Measurements from ENCODE around the gene KCNJ3. TPM values are rescaled to one million over a fixed set of nuclear protein-coding genes. Genes with fewer than 3 reads are reported as not detected.

KCNJ3 gene
- total RNA-seq, 4 donors from 2014 or later: 6.6 to 31.5 (median 17.9) TPM

GRCh38 chr2:154740361-154740760 is 41.9 kb downstream of the KCNJ3 start:
- TF ChIP-seq CTCF (IDR thresholded peaks at IDR 0.05) (no peak), POLR2A (IDR thresholded peaks at IDR 0.05) (no peak), EP300 (IDR thresholded peaks at IDR 0.05) (no peak)
- H3K4me3 ChIP-seq: no peak overlapping the region
- peaks cover 0 to 9% (median 0%) of the 10 kb centered on the region in 4 donors for H3K9me3 ChIP-seq
- H3K27me3 ChIP-seq: no peaks in the 10 kb centered on the region
- H3K27ac ChIP-seq: no peak overlapping the region
- WGBS, 2 donors: 87 to 91% methylated on average over 2 of the region's 2 CpGs
- H3K36me3 ChIP-seq: no peaks in the 10 kb centered on the region
- no peaks in the 10 kb centered on the region for H3K4me1 ChIP-seq
- no peak for DNase-seq (ENCODE audit: low spot score in 2 of 2)

- H3K4me1 ChIP-seq: no peaks in the 10 kb centered on the region
- no peaks in the 10 kb centered on the region for H3K9me3 ChIP-seq
- no peak for DNase-seq (ENCODE audit: low spot score in 2 of 2)
- H3K4me3 ChIP-seq: no peak overlapping the region
- TF ChIP-seq POLR2A (IDR thresholded peaks at IDR 0.05): no peak
- no peak for TF ChIP-seq EP300 (IDR thresholded peaks at IDR 0.05)
- no peak for TF ChIP-seq CTCF (IDR thresholded peaks at IDR 0.05)
- H3K27ac ChIP-seq: no peak overlapping the region
- H3K27me3 ChIP-seq: no peaks in the 10 kb centered on the region
- WGBS, 2 donors: 43 to 53% methylated on average over 1 of the region's 1 CpG
- H3K36me3 ChIP-seq: no peaks in the 10 kb centered on the region
Measured at GRCh38 chr2:154758871-154759270, 60.4 kb downstream of the KCNJ3 start.

- 87 to 91% methylated on average over 2 of the region's 2 CpGs for WGBS, 2 donors
- no peak for DNase-seq (ENCODE audit: low spot score in 2 of 2)
Measured at GRCh38 chr2:154762638-154763037, 64.1 kb downstream of the KCNJ3 start.

GRCh38 chr2:154771664-154772284 is 73.3 kb downstream of the KCNJ3 start:
- Histone ChIP-seq H3K4me3 (no peak overlapping the region), H3K27ac (no peak overlapping the region), H3K9me3 (peaks cover 0 to 2% (median 0%) of the 10 kb centered on the region in 4 donors), H3K36me3 (no peaks in the 10 kb centered on the region), H3K4me1 (no peaks in the 10 kb centered on the region), H3K27me3 (no peaks in the 10 kb centered on the region)
- no peak for DNase-seq (ENCODE audit: low spot score in 2 of 2)
- 89 to 92% methylated on average over 4 of the region's 4 CpGs for WGBS, 2 donors
- TF ChIP-seq CTCF (IDR thresholded peaks at IDR 0.05) (no peak), EP300 (IDR thresholded peaks at IDR 0.05) (no peak), POLR2A (IDR thresholded peaks at IDR 0.05) (no peak)

More at GRCh38 chr2:154762638-154763037, 64.1 kb downstream of the KCNJ3 start:
- Histone ChIP-seq H3K4me3 (no peak overlapping the region), H3K27me3 (no peaks in the 10 kb centered on the region), H3K9me3 (no peaks in the 10 kb centered on the region), H3K27ac (no peak overlapping the region), H3K4me1 (no peaks in the 10 kb centered on the region), H3K36me3 (no peaks in the 10 kb centered on the region)
- TF ChIP-seq CTCF (IDR thresholded peaks at IDR 0.05): no peak
- no peak for TF ChIP-seq EP300 (IDR thresholded peaks at IDR 0.05)
- TF ChIP-seq POLR2A (IDR thresholded peaks at IDR 0.05): no peak

GRCh38 chr2:154776825-154777224 is 78.3 kb downstream of the KCNJ3 start:
- H3K4me3 ChIP-seq: no peak overlapping the region
- no peaks in the 10 kb centered on the region for H3K27me3 ChIP-seq
- no peaks in the 10 kb centered on the region for H3K36me3 ChIP-seq
- no peaks in the 10 kb centered on the region for H3K9me3 ChIP-seq
- H3K4me1 ChIP-seq: no peaks in the 10 kb centered on the region
- WGBS, 2 donors: 62 to 63% methylated on average over 4 of the region's 4 CpGs
- TF ChIP-seq EP300 (IDR thresholded peaks at IDR 0.05) (no peak), CTCF (IDR thresholded peaks at IDR 0.05) (no peak), POLR2A (IDR thresholded peaks at IDR 0.05) (no peak)
- no peak overlapping the region for H3K27ac ChIP-seq
- no peak for DNase-seq (ENCODE audit: low spot score in 2 of 2)

All from tibial nerve (tissue), 4 donors.